ENCODE data around the gene ADGRA1. TPM values are rescaled to one million over a fixed set of nuclear protein-coding genes. Genes with fewer than 3 reads are reported as not detected.

Gene ADGRA1
- total and polyA plus RNA-seq, 2 of the 13 experiments (the other 11 are each of a cell fraction or from before 2014, with no cell fraction given), result not detected

DNA sequence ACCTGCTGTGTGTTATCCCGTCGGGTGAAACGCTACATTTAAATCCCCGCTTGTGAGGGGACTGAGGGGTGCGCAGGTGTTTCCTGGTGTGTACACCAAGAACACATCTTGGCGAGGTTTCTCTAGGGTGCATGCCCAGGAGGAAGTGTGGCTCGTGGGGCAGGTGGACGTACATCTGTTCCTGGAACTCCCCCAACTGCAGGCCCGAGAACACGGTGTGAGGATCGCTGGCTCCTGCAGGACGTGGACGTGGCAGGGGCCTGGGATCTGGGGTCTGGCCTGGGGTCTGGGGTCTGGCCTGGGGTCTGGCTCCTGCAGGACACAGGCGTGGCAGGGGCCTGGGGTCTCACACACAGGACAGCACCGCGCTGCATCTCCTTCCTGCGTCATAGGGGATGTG lies 82.4 kb downstream of the ADGRA1 start:
- no peaks in the 10 kb centered on the region for H3K79me2 ChIP-seq (ENCODE audit: insufficient read depth, low read length)
- no peaks in the 10 kb centered on the region for H3K9me3 ChIP-seq (ENCODE audit: low read length)
- BruUV-seq (replicated peaks), result no TSS peak
- H4K20me1 ChIP-seq (ENCODE audit: insufficient read depth, low read length), result no peaks in the 10 kb centered on the region
- peaks cover 0 to 1% of the 10 kb centered on the region in 2 experiments; a peak in 2 of 5 replicates for H3K27me3 ChIP-seq (ENCODE audit: control insufficient read depth in 1 of 2, insufficient read depth in 2 of 2, low read length in 2 of 2)
- no peak for TF ChIP-seq ZNF382 (CRISPR knock-in tag; IDR thresholded peaks at IDR 0.05; ENCODE audit: borderline replicate concordance)
- no peak for TF ChIP-seq MEF2D (CRISPR knock-in tag; IDR thresholded peaks at IDR 0.05)
- DNase-seq (ENCODE audit: low spot score) (no peak), ATAC-seq (no peak), FAIRE-seq (no peak)
- in situ Hi-C loops (cut with HindIII; ENCODE audit: extremely low pct_ligation_motif_present, low pct_unique_long_range_greater_than_20kb), result no loop called here
- H3K9ac ChIP-seq (ENCODE audit: insufficient read depth, low read depth, low read length), result no peak overlapping the region
- H3K27ac ChIP-seq (ENCODE audit: extremely low read length, insufficient read depth, low read length), result no peak overlapping the region
- ChIA-PET CTCF (ENCODE audit: low intra/inter-chr PET ratio, low total read pairs) (no interaction called here), POLR2A (no interaction called here)
- no peaks in the 10 kb centered on the region for H3K36me3 ChIP-seq (replicated peaks in 1 of 2; ENCODE audit: control insufficient read depth in 1 of 2, insufficient read depth in 2 of 2, low read length in 2 of 2)
- H3K4me1 ChIP-seq (ENCODE audit: insufficient read depth, low read length), result no peaks in the 10 kb centered on the region
- H3K4me2 ChIP-seq (ENCODE audit: low read depth, low read length), result no peak overlapping the region
- intact Hi-C loops (cut with micrococcal nuclease; ENCODE audit: unreplicated experiment), result no loop called here
- no peak overlapping the region for H3K4me3 ChIP-seq (replicated peaks in 1 of 3; ENCODE audit: insufficient read depth in 1 of 3, low read depth in 2 of 3, low read length in 3 of 3)
- H2AFZ ChIP-seq (ENCODE audit: low read length), result no peak overlapping the region
- 75% methylated on average over 11 of the region's 17 CpGs for WGBS (ENCODE audit: low lambda C conversion rate)

DNA sequence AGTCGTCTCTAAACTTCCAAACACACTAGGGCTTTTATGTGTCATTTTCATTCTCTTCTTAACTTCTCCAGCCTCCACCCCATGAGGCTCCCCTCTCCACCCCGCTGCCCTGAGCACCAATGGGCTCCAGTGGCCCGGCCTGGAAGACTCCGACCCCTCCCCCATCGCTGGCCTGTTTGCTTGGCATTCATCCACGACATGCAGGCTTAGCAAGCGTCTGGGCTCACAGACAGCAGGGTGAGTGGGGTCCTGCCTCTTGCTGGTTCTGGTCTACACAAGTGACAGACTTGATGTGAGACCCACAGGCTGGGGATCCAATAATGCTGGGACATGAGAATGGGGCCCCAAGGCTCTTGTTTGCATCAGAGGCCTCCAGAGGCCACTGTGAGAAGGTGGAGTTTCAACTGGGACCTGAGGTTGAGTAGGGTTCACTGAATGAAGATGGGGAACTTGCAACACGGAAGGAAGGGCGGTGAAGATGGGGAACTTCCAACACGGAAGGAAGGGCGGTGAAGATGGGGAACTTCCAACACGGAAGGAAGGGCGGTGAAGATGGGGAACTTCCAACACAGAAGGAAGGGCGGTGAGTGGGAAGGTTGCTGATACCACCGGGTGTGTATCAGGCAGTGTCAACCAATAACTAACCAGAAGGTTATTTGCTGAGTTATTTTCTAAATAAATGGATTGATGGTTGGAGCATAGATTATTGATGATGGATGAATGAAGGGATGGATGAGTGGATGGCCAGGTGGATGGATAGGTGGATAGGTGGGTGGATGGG lies 86.3 kb downstream of the ADGRA1 start:
- Histone ChIP-seq H3K27ac (ENCODE audit: extremely low read length, insufficient read depth, low read length) (no peak overlapping the region), H4K20me1 (ENCODE audit: insufficient read depth, low read length) (no peaks in the 10 kb centered on the region), H3K9me3 (ENCODE audit: low read length) (peaks cover 10% of the 10 kb centered on the region; the same call in 1 of the 2 replicates), H3K9ac (ENCODE audit: insufficient read depth, low read depth, low read length) (no peak overlapping the region), H3K4me3 (replicated peaks in 1 of 3; ENCODE audit: insufficient read depth in 1 of 3, low read depth in 2 of 3, low read length in 3 of 3) (no peak overlapping the region), H3K36me3 (replicated peaks in 1 of 2; ENCODE audit: control insufficient read depth in 1 of 2, insufficient read depth in 2 of 2, low read length in 2 of 2) (no peaks in the 10 kb centered on the region), H2AFZ (ENCODE audit: low read length) (no peak overlapping the region), H3K27me3 (ENCODE audit: control insufficient read depth in 1 of 2, insufficient read depth in 2 of 2, low read length in 2 of 2) (peaks cover 0 to 7% of the 10 kb centered on the region in 2 experiments; a peak in 2 of 5 replicates), H3K4me2 (ENCODE audit: low read depth, low read length) (no peak overlapping the region), H3K4me1 (ENCODE audit: insufficient read depth, low read length) (no peaks in the 10 kb centered on the region), H3K79me2 (ENCODE audit: insufficient read depth, low read length) (no peaks in the 10 kb centered on the region)
- ATAC-seq, result no peak
- WGBS (ENCODE audit: low lambda C conversion rate), result 54% methylated on average over 15 of the region's 15 CpGs
- no TSS peak for BruUV-seq (replicated peaks)
- POLR2A ChIA-PET, result no interaction called here
- in situ Hi-C loops (cut with HindIII; ENCODE audit: extremely low pct_ligation_motif_present, low pct_unique_long_range_greater_than_20kb) (no loop called here), intact Hi-C loops (cut with micrococcal nuclease; ENCODE audit: unreplicated experiment) (no loop called here)
- DNase-seq (ENCODE audit: low spot score), result no peak
- CTCF ChIA-PET (ENCODE audit: low intra/inter-chr PET ratio, low total read pairs), result no interaction called here
- FAIRE-seq, result no peak
- TF ChIP-seq ZEB1 (IDR thresholded peaks at IDR 0.05; ENCODE audit: insufficient replicate concordance, low read depth) (no peak), PAF1 (CRISPR knock-in tag; IDR thresholded peaks at IDR 0.05) (no peak), ISX (CRISPR knock-in tag; conservative IDR thresholded peaks at IDR 0.05) (no peak), U2AF1 (optimal IDR thresholded peaks at IDR 0.05; ENCODE audit: low read depth, low read length) (no peak), ZNF235 (CRISPR knock-in tag; IDR thresholded peaks at IDR 0.05; ENCODE audit: borderline replicate concordance) (no peak), ZNF839 (CRISPR knock-in tag; IDR thresholded peaks at IDR 0.05; ENCODE audit: borderline replicate concordance) (no peak), RFXAP (CRISPR knock-in tag; IDR thresholded peaks at IDR 0.05; ENCODE audit: borderline replicate concordance) (no peak), CHCHD3 (CRISPR knock-in tag; IDR thresholded peaks at IDR 0.05) (no peak), HNRNPUL1 (IDR thresholded peaks at IDR 0.05; ENCODE audit: low read depth, low read length) (no peak), ZNF652 (CRISPR knock-in tag; IDR thresholded peaks at IDR 0.05; ENCODE audit: borderline replicate concordance, low read depth) (no peak), TAF1 (CRISPR knock-in tag; IDR thresholded peaks at IDR 0.05) (no peak), ZNF264 (CRISPR knock-in tag; IDR thresholded peaks at IDR 0.05) (no peak), THRA (CRISPR knock-in tag; IDR thresholded peaks at IDR 0.05; ENCODE audit: borderline replicate concordance) (no peak), PBX3 (CRISPR knock-in tag; IDR thresholded peaks at IDR 0.05; ENCODE audit: borderline replicate concordance) (no peak), SMC3 (IDR thresholded peaks at IDR 0.05; ENCODE audit: low read length) (no peak), KLF6 (CRISPR knock-in tag; IDR thresholded peaks at IDR 0.05) (no peak)

Data from HepG2 (cell line).